Epithelial cell of proximal tubule (primary cell): ENCODE data around the gene RGR. TPM values are rescaled to one million over a fixed set of nuclear protein-coding genes. Genes with fewer than 3 reads are reported as not detected.

Experiments used
- DNase-seq: peaks from one replicate; pipeline ENCODE4 v3.0.0-alpha.2; 2011; ENCODE audit warnings: low read depth
- H3K4me3 ChIP-seq: 2 replicates; pipeline ENCODE4 v1.5.1; 2011; ENCODE audit warnings: low read depth, mild to moderate bottlenecking, low read length
- total RNA-seq: library from RNA; depleted of rRNA; stranded (reverse); fragments of >200 nt; gene quantifications from 2 replicates; pipeline ENCODE4 v1.2.3, GENCODE V29; 2015
- TF ChIP-seq, protein P1 (sequence below): conservative IDR thresholded peaks from 2 replicates; pipeline ENCODE4 v1.5.1; 2012; ENCODE audit warnings: low read depth, mild to moderate bottlenecking, low read length

The RGR gene
- total RNA-seq, 1 donor from 2014 or later = not detected

DNA sequence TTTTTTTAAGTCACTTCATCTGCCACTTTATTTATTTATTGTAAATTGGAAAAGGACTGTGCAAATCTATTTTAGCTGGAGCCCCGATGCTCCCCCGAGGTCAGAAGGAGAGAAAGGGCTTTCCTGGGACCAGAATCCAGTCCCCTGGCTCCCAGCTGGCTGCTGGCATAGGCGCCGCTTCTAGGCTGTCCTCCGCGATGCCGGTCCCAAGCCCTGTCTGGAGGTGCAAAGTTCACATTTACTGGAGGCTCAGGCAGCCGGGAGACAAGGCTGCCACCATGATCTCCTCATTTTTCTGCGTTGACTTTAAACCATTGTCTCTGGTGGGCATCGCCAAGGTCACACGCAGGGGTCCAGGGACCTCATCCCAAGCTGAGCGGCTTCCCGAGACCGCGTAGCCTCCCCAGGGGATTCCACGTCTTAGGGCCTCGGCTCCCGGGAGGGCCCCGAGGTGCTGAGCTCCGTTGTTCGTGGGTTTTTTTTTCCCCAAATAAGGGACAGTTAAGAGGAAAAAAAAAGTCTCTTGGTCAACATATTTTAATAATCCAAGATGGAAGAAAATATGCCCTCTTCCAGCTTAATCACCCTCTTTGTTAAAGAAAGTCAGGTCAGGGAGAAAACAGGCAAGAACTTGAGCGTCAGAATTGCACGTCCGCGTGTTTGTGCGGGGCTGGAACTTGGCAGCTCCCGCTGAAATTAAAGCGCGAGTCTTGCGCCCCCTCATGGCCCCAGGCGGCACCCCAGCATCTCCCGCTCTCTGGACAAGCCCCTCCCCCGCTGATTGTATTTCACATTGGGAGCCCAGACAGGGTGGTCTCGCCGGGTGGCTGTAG is 11.9 kb downstream of the RGR start:
- no peak overlapping the region for H3K4me3 ChIP-seq
- TF ChIP-seq, protein P1, sequence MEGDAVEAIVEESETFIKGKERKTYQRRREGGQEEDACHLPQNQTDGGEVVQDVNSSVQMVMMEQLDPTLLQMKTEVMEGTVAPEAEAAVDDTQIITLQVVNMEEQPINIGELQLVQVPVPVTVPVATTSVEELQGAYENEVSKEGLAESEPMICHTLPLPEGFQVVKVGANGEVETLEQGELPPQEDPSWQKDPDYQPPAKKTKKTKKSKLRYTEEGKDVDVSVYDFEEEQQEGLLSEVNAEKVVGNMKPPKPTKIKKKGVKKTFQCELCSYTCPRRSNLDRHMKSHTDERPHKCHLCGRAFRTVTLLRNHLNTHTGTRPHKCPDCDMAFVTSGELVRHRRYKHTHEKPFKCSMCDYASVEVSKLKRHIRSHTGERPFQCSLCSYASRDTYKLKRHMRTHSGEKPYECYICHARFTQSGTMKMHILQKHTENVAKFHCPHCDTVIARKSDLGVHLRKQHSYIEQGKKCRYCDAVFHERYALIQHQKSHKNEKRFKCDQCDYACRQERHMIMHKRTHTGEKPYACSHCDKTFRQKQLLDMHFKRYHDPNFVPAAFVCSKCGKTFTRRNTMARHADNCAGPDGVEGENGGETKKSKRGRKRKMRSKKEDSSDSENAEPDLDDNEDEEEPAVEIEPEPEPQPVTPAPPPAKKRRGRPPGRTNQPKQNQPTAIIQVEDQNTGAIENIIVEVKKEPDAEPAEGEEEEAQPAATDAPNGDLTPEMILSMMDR = peak; percentile 67
- no peak for DNase-seq

DNA sequence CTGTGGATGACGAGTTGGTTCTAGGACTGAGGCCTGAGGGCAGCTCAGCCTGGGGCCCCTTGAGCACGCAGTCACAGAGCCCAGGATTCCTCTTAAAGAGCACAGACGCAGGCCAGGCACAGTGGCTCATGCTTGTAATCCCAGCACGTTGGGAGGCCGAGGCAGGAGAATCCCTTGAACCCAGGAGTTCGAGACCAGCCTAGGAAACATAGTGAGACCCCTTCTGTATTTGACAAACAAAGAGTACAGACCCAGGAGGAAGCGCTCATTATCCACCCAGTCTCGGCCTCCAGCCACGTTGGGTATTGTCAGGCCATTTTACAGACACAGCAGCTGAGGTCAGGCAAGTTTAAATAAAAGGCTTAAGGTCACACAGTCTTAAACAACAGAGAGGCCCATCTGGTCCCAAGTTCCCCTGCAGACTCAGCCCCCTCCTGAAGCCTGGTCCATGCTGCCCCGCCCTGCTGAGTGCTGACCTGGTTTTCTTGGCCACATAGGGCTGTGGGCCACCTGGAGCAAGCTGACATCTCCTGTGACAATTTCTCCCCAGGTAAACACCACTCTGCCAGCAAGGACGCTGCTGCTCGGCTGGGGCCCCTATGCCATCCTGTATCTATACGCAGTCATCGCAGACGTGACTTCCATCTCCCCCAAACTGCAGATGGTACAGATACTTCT is 12.6 kb downstream of the RGR start:
- no peak for DNase-seq
- TF ChIP-seq, protein P1 = no peak
- no peak overlapping the region for H3K4me3 ChIP-seq

DNA sequence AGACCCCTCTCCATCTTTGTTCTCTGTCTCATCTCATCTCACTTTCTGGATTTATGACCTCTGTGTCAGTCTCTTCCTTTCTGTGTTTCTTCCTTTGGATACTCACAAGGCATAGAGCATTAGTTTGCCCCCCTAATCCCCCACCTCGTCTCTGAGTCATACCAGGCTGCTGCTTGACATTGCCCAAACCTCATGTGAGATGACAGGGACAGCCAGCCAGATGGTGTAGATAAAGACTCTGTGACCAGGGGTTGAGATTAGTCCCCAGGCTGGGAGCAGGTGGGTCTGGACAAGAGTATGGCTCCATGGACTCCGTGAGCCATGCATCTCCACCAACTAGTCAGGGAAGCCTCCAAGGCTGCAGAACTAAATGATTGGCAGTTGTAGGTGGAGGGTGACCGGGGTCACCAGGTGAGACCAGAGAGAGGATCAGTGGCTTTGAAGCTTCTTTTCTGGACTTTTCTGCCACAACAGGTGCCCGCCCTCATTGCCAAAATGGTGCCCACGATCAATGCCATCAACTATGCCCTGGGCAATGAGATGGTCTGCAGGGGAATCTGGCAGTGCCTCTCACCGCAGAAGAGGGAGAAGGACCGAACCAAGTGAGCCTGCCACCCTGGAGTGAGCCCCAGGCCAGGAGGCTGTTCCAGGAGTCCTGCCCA is 13.3 kb downstream of the RGR start:
- H3K4me3 ChIP-seq = no peak overlapping the region
- TF ChIP-seq, protein P1 = no peak
- no peak for DNase-seq

DNA sequence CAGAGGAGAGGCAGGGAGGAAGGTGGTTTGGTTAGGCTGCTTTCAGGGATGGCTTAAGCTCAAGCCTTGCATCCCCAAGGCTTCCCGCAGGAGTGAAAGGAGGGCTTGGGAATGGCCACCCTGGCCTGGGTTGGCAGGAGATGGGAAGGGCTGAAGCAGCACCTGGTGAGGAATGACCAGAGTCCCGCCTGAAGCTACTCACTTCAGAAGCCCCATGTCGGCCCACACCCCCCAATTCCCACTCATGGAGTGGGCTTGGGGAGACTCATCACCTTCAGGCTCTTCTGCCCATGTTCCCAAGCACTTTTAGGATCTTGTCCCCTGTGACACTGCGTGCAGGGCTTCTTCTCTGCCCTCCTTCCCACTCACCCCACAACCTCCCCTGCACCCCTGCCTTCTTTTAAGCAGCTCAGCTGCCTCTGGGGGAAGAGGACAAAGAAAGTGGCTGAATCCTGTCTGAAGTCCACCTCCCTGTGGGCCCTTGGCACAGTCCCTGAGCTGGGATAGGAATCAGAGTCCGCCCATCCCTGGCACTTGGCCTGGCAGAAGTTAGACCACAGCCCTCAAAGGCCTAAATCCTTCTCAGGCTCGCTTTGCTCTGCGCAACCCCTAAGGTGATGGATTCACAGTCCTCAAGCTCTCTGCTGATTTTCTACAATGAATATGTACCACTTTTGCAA is 16.5 kb downstream of the RGR start:
- TF ChIP-seq, protein P1 = no peak
- H3K4me3 ChIP-seq = no peak overlapping the region
- no peak for DNase-seq

DNA sequence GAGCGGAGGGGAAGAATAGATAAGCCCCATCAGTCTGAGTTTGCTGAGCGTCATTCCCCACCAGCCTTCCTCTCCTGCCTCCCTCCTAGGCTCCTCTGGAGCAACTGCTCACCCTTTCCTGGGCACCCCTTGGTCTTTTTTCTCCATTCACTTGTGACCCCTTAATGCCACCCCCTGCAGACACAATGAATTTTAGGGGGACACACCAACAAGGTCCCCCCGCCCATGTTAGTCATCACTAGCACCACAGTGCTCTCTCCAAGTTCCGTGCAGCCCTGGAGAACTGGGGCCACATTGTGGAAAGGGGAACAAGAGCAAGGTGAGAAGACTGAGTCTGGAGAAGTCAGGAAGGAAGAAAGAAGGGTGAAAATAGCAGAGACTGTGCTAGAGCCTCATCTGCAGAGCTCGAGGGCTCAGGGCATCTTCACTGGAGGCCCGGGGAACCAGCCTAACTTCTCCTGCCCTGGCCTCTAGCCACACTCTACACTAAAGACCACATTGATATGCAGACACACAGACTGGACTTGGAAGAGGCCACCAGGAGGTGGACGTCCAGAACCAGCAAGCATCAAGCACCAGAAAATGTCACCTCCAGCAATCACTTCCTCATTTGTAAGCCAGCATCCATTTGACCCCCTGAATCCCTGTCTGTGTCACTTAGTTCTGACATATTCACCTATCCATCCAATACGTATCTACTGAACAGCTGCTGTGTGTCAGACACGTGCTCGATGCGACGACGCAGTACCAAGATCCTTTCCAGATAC is 17.5 kb downstream of the RGR start:
- TF ChIP-seq, protein P1 = no peak
- H3K4me3 ChIP-seq = no peak overlapping the region
- DNase-seq = no peak

DNA sequence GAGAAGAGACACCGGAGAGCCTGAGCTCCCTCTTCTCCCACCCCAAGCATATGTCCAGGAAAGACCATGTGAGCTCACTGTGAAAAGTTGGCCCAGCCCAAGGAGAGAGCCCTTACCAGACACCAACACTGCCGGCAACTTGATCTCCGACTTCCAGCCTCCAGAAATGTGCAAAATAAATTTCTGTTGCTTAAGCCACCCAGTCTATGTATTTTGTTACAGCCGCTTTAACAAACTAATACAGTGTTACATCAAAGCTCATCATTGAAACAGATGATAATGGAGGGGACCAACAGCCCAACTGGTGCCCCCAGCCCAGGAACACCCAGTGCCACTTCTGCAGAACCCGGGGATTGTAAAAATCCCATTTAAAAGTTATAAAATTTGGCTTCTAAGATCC is 18.9 kb downstream of the RGR start:
- TF ChIP-seq, protein P1 = no peak
- DNase-seq = no peak
- H3K4me3 ChIP-seq = no peak overlapping the region
